ENCODE data around the gene KRTAP9-1.
"Not testable (repeated sequence)": the region's sequence is repeated elsewhere in the genome, so short reads cannot be mapped to it uniquely, and the experiment has no call there.

Gene KRTAP9-1

GRCh38 chr17:41189837-41190318 is at the start of gene KRTAP9-1:
Gene KRTAP9-1, plus strand, starts transcription at chr17:41189887. Its CDS starts 0 bp downstream, at chr17:41189887.
- DNase-seq, result not testable (repeated sequence)

GRCh38 chr17:41140360-41141131 is 49.1 kb upstream of the KRTAP9-1 start, which contains the start of gene KRTAP4-6:
Gene KRTAP4-6, minus strand, starts transcription at chr17:41140544. Its CDS starts 57 bp downstream, at chr17:41140487.
- no peak for DNase-seq

- no peak for DNase-seq
Measured at GRCh38 chr17:41141361-41141760, 48.3 kb upstream of the KRTAP9-1 start.

GRCh38 chr17:41144846-41145245 is 44.8 kb upstream of the KRTAP9-1 start:
- no peak for DNase-seq

GRCh38 chr17:41145261-41145660 is 44.4 kb upstream of the KRTAP9-1 start:
- DNase-seq, result no peak

- no peak for DNase-seq
Measured at GRCh38 chr17:41147531-41148204, 42.0 kb upstream of the KRTAP9-1 start.

GRCh38 chr17:41148971-41149651 is 40.6 kb upstream of the KRTAP9-1 start:
- not testable (repeated sequence) for DNase-seq

GRCh38 chr17:41149652-41149985 is 40.1 kb upstream of the KRTAP9-1 start, which contains the start of gene KRTAP4-5:
Gene KRTAP4-5, minus strand, starts transcription at chr17:41149825. Its CDS starts 58 bp downstream, at chr17:41149767.
- no peak for DNase-seq

- no peak for DNase-seq
Measured at GRCh38 chr17:41150026-41150425, 39.7 kb upstream of the KRTAP9-1 start.

GRCh38 chr17:41151525-41151924 is 38.2 kb upstream of the KRTAP9-1 start:
- DNase-seq, result no peak

GRCh38 chr17:41153856-41154255 is 35.8 kb upstream of the KRTAP9-1 start:
- DNase-seq, result no peak

- not testable (repeated sequence) for DNase-seq
Measured at GRCh38 chr17:41160190-41160589, 29.5 kb upstream of the KRTAP9-1 start.

GRCh38 chr17:41160648-41161047 is 29.0 kb upstream of the KRTAP9-1 start, which contains the start of gene KRTAP4-4:
Gene KRTAP4-4, minus strand, starts transcription at chr17:41160748. Its CDS starts 57 bp downstream, at chr17:41160691.
- no peak for DNase-seq

GRCh38 chr17:41163828-41164227 is 25.9 kb upstream of the KRTAP9-1 start:
- DNase-seq, result no peak

GRCh38 chr17:41167561-41167960 is 22.1 kb upstream of the KRTAP9-1 start:
- DNase-seq, result no peak

- DNase-seq, result no peak
Measured at GRCh38 chr17:41168121-41168520, 21.6 kb upstream of the KRTAP9-1 start, which contains the start of gene KRTAP4-3. Gene KRTAP4-3, minus strand, starts transcription at chr17:41168221. Its CDS starts 49 bp downstream, at chr17:41168172.

- DNase-seq, result no peak
Measured at GRCh38 chr17:41171886-41172285, 17.8 kb upstream of the KRTAP9-1 start.

- no peak for DNase-seq
Measured at GRCh38 chr17:41176744-41177387, 12.8 kb upstream of the KRTAP9-1 start.

- no peak for DNase-seq
Measured at GRCh38 chr17:41177727-41178271, 11.9 kb upstream of the KRTAP9-1 start, which contains the start of gene KRTAP4-2. Gene KRTAP4-2, minus strand, starts transcription at chr17:41178221. Its CDS starts 57 bp downstream, at chr17:41178164.

GRCh38 chr17:41178341-41178740 is 11.3 kb upstream of the KRTAP9-1 start:
- DNase-seq, result no peak

GRCh38 chr17:41178843-41179616 is 10.7 kb upstream of the KRTAP9-1 start:
- DNase-seq, result no peak

Measured in COR-L47 (cell line).